ENCODE data around the gene THPO. TPM values are rescaled to one million over a fixed set of nuclear protein-coding genes. Genes with fewer than 3 reads are reported as not detected.

THPO gene
- total and polyA plus RNA-seq, 2 donors (not counting 3 experiments of a cell fraction or from before 2014, with no cell fraction given), result 0.08 TPM; not detected in 1

- Histone ChIP-seq H3K9ac (replicated peaks; ENCODE audit: extremely low read depth, insufficient read depth, low read length) (no peak overlapping the region), H3K4me1 (ENCODE audit: control insufficient read depth, extremely low read depth, insufficient read depth, low read length) (no peaks in the 10 kb centered on the region), H3K27ac (ENCODE audit: insufficient read depth, low read depth, low read length) (no peak overlapping the region), H3K36me3 (ENCODE audit: control insufficient read depth in 2 of 2, extremely low read depth in 1 of 2, insufficient read depth in 2 of 2, low read length in 2 of 2) (peaks cover 0 to 3% of the 10 kb centered on the region in 2 experiments), H3K9me1 (replicated peaks; ENCODE audit: control insufficient read depth, extremely low read depth, insufficient read depth, low read length) (no peaks in the 10 kb centered on the region), H3K79me2 (ENCODE audit: control insufficient read depth, insufficient read depth, low read length) (no peaks in the 10 kb centered on the region), H3K4me3 (replicated peaks in 1 of 3; ENCODE audit: insufficient read depth in 1 of 3, low read depth in 1 of 3, low read length in 3 of 3) (no peak overlapping the region), H3K9me3 (replicated peaks; ENCODE audit: control insufficient read depth, insufficient read depth, low read length) (no peaks in the 10 kb centered on the region), H3K27me3 (ENCODE audit: control insufficient read depth in 2 of 2, insufficient read depth in 2 of 2, low read length in 2 of 2) (no peaks in the 10 kb centered on the region), H3K4me2 (ENCODE audit: insufficient read depth, low read length) (no peak overlapping the region), H2AFZ (ENCODE audit: low read depth, low read length) (no peak overlapping the region), H4K20me1 (replicated peaks; ENCODE audit: control insufficient read depth, extremely low read depth, insufficient read depth, low read length) (no peaks in the 10 kb centered on the region)
- no peak for FAIRE-seq
- dilution Hi-C loops (cut with MboI; ENCODE audit: extremely low pct_ligation_motif_present, low sequenced_read_pairs) (no loop called here), intact Hi-C loops (cut with micrococcal nuclease) (loop anchor here (1.0 kb wide), 2 partner anchors 8 to 190 kb away; no protein-coding TSS in a partner anchor)
- BruUV-seq (replicated peaks), result no TSS peak
- CTCF ChIA-PET, result interaction anchor here (0.9 to 2.6 kb wide), 4 partner anchors 9 to 114 kb away, joined by 3 to 11 read pairs (median 6); no protein-coding TSS in a partner anchor
- TF ChIP-seq MAX (IDR thresholded peaks at IDR 0.05; ENCODE audit: insufficient read depth, insufficient read length), result no peak
- no peak for TF ChIP-seq FOS (IDR thresholded peaks at IDR 0.05; ENCODE audit: borderline replicate concordance, insufficient read depth, low read length)
- TF ChIP-seq JUN (IDR thresholded peaks at IDR 0.05; ENCODE audit: borderline replicate concordance, insufficient read depth, insufficient read length, low read depth), result no peak
- no peak for TF ChIP-seq POLR2AphosphoS5 (IDR thresholded peaks at IDR 0.05; ENCODE audit: insufficient read depth, low read depth, low read length)
- TF ChIP-seq MYC (IDR thresholded peaks at IDR 0.05; ENCODE audit: low read depth, low read length), result no peak
- TF ChIP-seq EZH2 (IDR thresholded peaks at IDR 0.05; ENCODE audit: borderline replicate concordance, low read depth, low read length, severe bottlenecking), result no peak
- TF ChIP-seq GATA2 (IDR thresholded peaks at IDR 0.05; ENCODE audit: insufficient read depth, insufficient read length, low read depth, low read length), result no peak
- TF ChIP-seq POLR2A (IDR thresholded peaks at IDR 0.05; ENCODE audit: low read depth, low read length), result no peak
- TF ChIP-seq CTCF (IDR thresholded peaks at IDR 0.05; ENCODE audit: extremely low read depth in 1 of 2, insufficient read depth in 1 of 2, low read depth in 1 of 2, low read length in 2 of 2), result no peak
- POLR2A ChIA-PET, result no interaction called here
- DNase-seq (ENCODE audit: low read depth, low spot score), result no peak
Observed at GRCh38 chr3:184354754-184355153, 23.3 kb downstream of the THPO start.

All from endothelial cell of umbilical vein (primary cell).